H1 (cell line): Measurements from ENCODE around the gene AFAP1L1. TPM values are rescaled to one million over a fixed set of nuclear protein-coding genes. Genes with fewer than 3 reads are reported as not detected.

Experiments used
- CTCF ChIA-PET: fragments of 300-600 bp; sonication (Branson Sonifier 250); formaldehyde crosslinking; loops from one replicate; lab custom pipeline; 2021; ENCODE audit not compliant: partially characterized antibody; lab: Charles Lee
- POLR2A ChIA-PET: fragments of 300-600 bp; sonication (Branson Sonifier 250); formaldehyde crosslinking; loops from one replicate; lab custom pipeline; 2021; ENCODE audit warnings: inconsistent platforms; ENCODE audit not compliant: partially characterized antibody; lab: Charles Lee
- DNase-seq, 2 experiments: peaks; one replicate each; pipeline versions ENCODE4 v3.0.0 to v3.0.0-alpha.2; 2010 to 2022; ENCODE audit warnings: low spot score in 2 of 2, low read depth in 1 of 2, mixed read lengths in 1 of 2
- FAIRE-seq: peaks from 2 replicates; lab custom pipeline; 2011; peaks lifted over from hg19 to GRCh38; lab: Jason Lieb, UNC
- H2AFZ ChIP-seq: 2 replicates; pipeline ENCODE4 v1.8.1; 2012; ENCODE audit warnings: low read length, inconsistent platforms
- H2AK5ac ChIP-seq: 2 replicates; pipeline ENCODE4 v1.6.1; 2013; ENCODE audit warnings: low read depth, low read length
- H2BK120ac ChIP-seq: replicated peaks from 2 replicates; pipeline ENCODE3; 2013; ENCODE audit warnings: low read depth, low read length, inconsistent platforms
- H2BK12ac ChIP-seq: 2 replicates; pipeline ENCODE4 v1.6.1; 2013; ENCODE audit warnings: low read depth, low read length
- H2BK15ac ChIP-seq: 2 replicates; pipeline ENCODE4 v1.6.1; 2013; ENCODE audit warnings: low read length
- H2BK20ac ChIP-seq: 2 replicates; pipeline ENCODE4 v1.6.1; 2013; ENCODE audit warnings: low read length
- H2BK5ac ChIP-seq: 2 replicates; pipeline ENCODE4 v1.6.1; 2013; ENCODE audit warnings: low read depth, low read length
- H3K14ac ChIP-seq: 2 replicates; pipeline ENCODE4 v1.6.1; 2013; ENCODE audit warnings: inconsistent platforms; ENCODE audit not compliant: insufficient read length
- H3K18ac ChIP-seq: 2 replicates; pipeline ENCODE4 v1.6.1; 2013; ENCODE audit warnings: low read length; ENCODE audit errors: extremely low read depth
- H3K23ac ChIP-seq: 2 replicates; pipeline ENCODE4 v1.6.1; 2013; ENCODE audit warnings: inconsistent platforms; ENCODE audit not compliant: insufficient read length
- H3K23me2 ChIP-seq: 2 replicates; pipeline ENCODE4 v1.6.1; 2013; ENCODE audit warnings: low read depth, low read length
- H3K27ac ChIP-seq: 2 replicates; pipeline ENCODE4 v1.6.1; 2011; ENCODE audit warnings: low read depth, low read length, inconsistent platforms
- H3K27me3 ChIP-seq, 4 experiments: replicated peaks in 1 of 4; 1 replicate in 1 of 4; 2 replicates in 3 of 4; pipeline versions ENCODE4 v1.6.1 to v1.8.1; 2011 to 2013; ENCODE audit warnings: low read length in 3 of 4, mild to moderate bottlenecking in 3 of 4, inconsistent platforms in 2 of 4, mixed read lengths in 2 of 4, moderate library complexity in 1 of 4; ENCODE audit not compliant: control insufficient read depth in 3 of 4, insufficient read depth in 3 of 4; ENCODE audit errors: extremely low read depth in 1 of 4
- H3K36me3 ChIP-seq, 4 experiments: 2 replicates each; pipeline versions ENCODE4 v1.6.1 to v1.8.1; 2011 to 2013; ENCODE audit warnings: mild to moderate bottlenecking in 4 of 4, low read length in 3 of 4, moderate library complexity in 2 of 4, control low read depth in 1 of 4, inconsistent platforms in 1 of 4; ENCODE audit not compliant: insufficient read depth in 4 of 4, control insufficient read depth in 2 of 4
- H3K4ac ChIP-seq: replicated peaks from 2 replicates; pipeline ENCODE3; 2013; ENCODE audit warnings: low read length, low read depth, mixed read lengths, inconsistent platforms; ENCODE audit not compliant: insufficient read length
- H3K4me1 ChIP-seq, 4 experiments: replicated peaks in 1 of 4; 1 replicate in 1 of 4; 2 replicates in 3 of 4; pipeline versions ENCODE4 v1.6.1 to v1.8.1; 2011 to 2013; ENCODE audit warnings: low read length in 3 of 4, inconsistent platforms in 2 of 4, mixed read lengths in 1 of 4; ENCODE audit not compliant: insufficient read depth in 4 of 4, control insufficient read depth in 3 of 4
- H3K4me2 ChIP-seq, 2 experiments: 2 replicates each; pipeline versions ENCODE4 v1.6.1 to v1.8.1; 2011 to 2013; ENCODE audit warnings: low read depth in 2 of 2, low read length in 2 of 2, control low read depth in 1 of 2, inconsistent platforms in 1 of 2, mild to moderate bottlenecking in 1 of 2; ENCODE audit not compliant: insufficient read depth in 1 of 2
- H3K4me3 ChIP-seq, 4 experiments: fragments of 200-600, 300-600 bp in 1 of 4; sonication (generic), shearing (Covaris generic), sonication (Bioruptor Twin) in 1 of 4; 2 replicates each; pipeline versions ENCODE4 v1.5.1 to v1.8.1; 2011 to 2016; ENCODE audit warnings: low read length in 4 of 4, low read depth in 3 of 4, control low read depth in 2 of 4, inconsistent platforms in 2 of 4, mild to moderate bottlenecking in 2 of 4, mixed read lengths in 1 of 4, moderate library complexity in 1 of 4; ENCODE audit not compliant: insufficient read depth in 2 of 4; ENCODE audit errors: extremely low read depth in 1 of 4
- H3K56ac ChIP-seq: replicated peaks from 2 replicates; pipeline ENCODE3; 2013; ENCODE audit warnings: low read depth, mild to moderate bottlenecking, mixed read lengths, low read length, inconsistent platforms; ENCODE audit not compliant: insufficient read length
- H3K79me1 ChIP-seq: 2 replicates; pipeline ENCODE4 v1.6.1; 2013; ENCODE audit warnings: low read depth, low read length, control low read depth
- H3K79me2 ChIP-seq, 2 experiments: 2 replicates each; pipeline versions ENCODE4 v1.6.1 to v1.8.1; 2012 to 2013; ENCODE audit warnings: low read length in 2 of 2, mild to moderate bottlenecking in 2 of 2, inconsistent platforms in 1 of 2; ENCODE audit not compliant: insufficient read depth in 2 of 2, control insufficient read depth in 1 of 2
- H3K9ac ChIP-seq, 4 experiments: replicated peaks in 1 of 4; 1 replicate in 1 of 4; 2 replicates in 3 of 4; pipeline versions ENCODE4 v1.6.1 to v1.8.1; 2011 to 2013; ENCODE audit warnings: low read depth in 3 of 4, low read length in 3 of 4, control low read depth in 2 of 4, mild to moderate bottlenecking in 2 of 4, moderate library complexity in 2 of 4, inconsistent platforms in 1 of 4; ENCODE audit errors: extremely low read depth in 1 of 4
- H3K9me3 ChIP-seq, 2 experiments: 2 replicates each; pipeline versions ENCODE4 v1.6.1 to v1.8.1; 2012 to 2013; ENCODE audit warnings: mild to moderate bottlenecking in 2 of 2, moderate library complexity in 2 of 2, control low read depth in 1 of 2, inconsistent platforms in 1 of 2, low read depth in 1 of 2, low read length in 1 of 2, mixed read lengths in 1 of 2; ENCODE audit not compliant: insufficient read depth in 2 of 2
- H4K20me1 ChIP-seq, 2 experiments: replicated peaks in 1 of 2; 2 replicates each; pipeline versions ENCODE3 to v1.8.1; 2011 to 2013; ENCODE audit warnings: inconsistent platforms in 2 of 2, low read length in 2 of 2, mild to moderate bottlenecking in 1 of 2; ENCODE audit not compliant: insufficient read depth in 2 of 2, control insufficient read depth in 1 of 2
- H4K5ac ChIP-seq: 2 replicates; pipeline ENCODE4 v1.6.1; 2013; ENCODE audit warnings: low read length, low read depth, mixed read lengths, inconsistent platforms; ENCODE audit not compliant: insufficient read length
- H4K8ac ChIP-seq: 2 replicates; pipeline ENCODE4 v1.8.0; 2013; ENCODE audit warnings: mild to moderate bottlenecking, moderate library complexity, low read length, inconsistent platforms; ENCODE audit not compliant: insufficient read depth; ENCODE audit errors: extremely low read depth
- H4K91ac ChIP-seq: replicated peaks from 2 replicates; pipeline ENCODE3; 2013; ENCODE audit warnings: low read length, mixed read lengths, inconsistent platforms; ENCODE audit not compliant: insufficient read length
- FOSL1 ChIP-seq: IDR thresholded peaks from 2 replicates; pipeline ENCODE4 v1.6.1; 2011; ENCODE audit warnings: mild to moderate bottlenecking, low read depth, low read length, moderate library complexity; ENCODE audit not compliant: insufficient read depth
- GTF2F1 ChIP-seq: IDR thresholded peaks from 2 replicates; pipeline ENCODE4 v1.6.1; 2012; ENCODE audit warnings: low read depth, low read length, improper control_type of control experiment, borderline replicate concordance
- HDAC2 ChIP-seq, 2 experiments: fragments of 300-600 bp in 1 of 2; sonication (generic) in 1 of 2; IDR thresholded peaks; 2 replicates each; pipeline ENCODE4 v1.6.1; 2011 to 2012; ENCODE audit warnings: low read depth in 2 of 2, low read length in 2 of 2, mild to moderate bottlenecking in 2 of 2, moderate library complexity in 2 of 2, borderline replicate concordance in 1 of 2, inconsistent platforms in 1 of 2
- MAFK ChIP-seq: IDR thresholded peaks from 2 replicates; pipeline ENCODE4 v1.6.1; 2012; ENCODE audit warnings: low read depth, mild to moderate bottlenecking, improper control_type of control experiment, low read length
- NANOG ChIP-seq: IDR thresholded peaks from 2 replicates; pipeline ENCODE4 v1.6.1; 2011; ENCODE audit warnings: low read length, low read depth, mild to moderate bottlenecking, inconsistent platforms; ENCODE audit not compliant: insufficient read depth, poor library complexity, severe bottlenecking
- POLR2AphosphoS5 ChIP-seq: IDR thresholded peaks from 2 replicates; pipeline ENCODE4 v1.6.1; 2011; ENCODE audit warnings: low read depth, low read length
- RAD21 ChIP-seq, 2 experiments: IDR thresholded peaks in 1 of 2; conservative IDR thresholded peaks in 1 of 2; 2 replicates each; pipeline ENCODE4 v1.6.1; 2011; ENCODE audit warnings: low read depth in 2 of 2, low read length in 2 of 2, improper control_type of control experiment in 1 of 2, inconsistent platforms in 1 of 2, mild to moderate bottlenecking in 1 of 2, moderate library complexity in 1 of 2
- RFX5 ChIP-seq: IDR thresholded peaks from 2 replicates; pipeline ENCODE4 v1.6.1; 2011; ENCODE audit warnings: low read depth, low read length, improper control_type of control experiment, borderline replicate concordance
- TCF12 ChIP-seq: IDR thresholded peaks from 2 replicates; pipeline ENCODE4 v1.6.1; 2011; ENCODE audit warnings: low read depth, mild to moderate bottlenecking, low read length
- ZNF274 ChIP-seq: IDR thresholded peaks from 2 replicates; pipeline ENCODE4 v1.7.0; 2012; ENCODE audit warnings: low read length, borderline replicate concordance; ENCODE audit errors: extremely low read depth
- WGBS, 2 experiments: shearing (Covaris generic) in 1 of 2; methylation state at CpG; one replicate each; pipeline versions ENCODE4 v1.1.6 to v1.1.7; 2013 to 2015; ENCODE audit warnings: low lambda C conversion rate in 2 of 2, mixed read lengths in 2 of 2, inconsistent platforms in 1 of 2, low coverage in 1 of 2, missing lambda C conversion rate in 1 of 2; ENCODE audit not compliant: insufficient replicate concordance in 2 of 2, insufficient coverage in 1 of 2, insufficient read length in 1 of 2; ENCODE audit errors: extremely low coverage in 1 of 2, missing lambda C conversion rate in 1 of 2; 5-methylcytosine and 5-hydroxymethylcytosine counted together
- polyA plus RNA-seq, 7 experiments: library from polyadenylated mRNA; depleted of rRNA in 3 of 7; stranded (reverse) in 5 of 7; unstranded in 2 of 7; fragments of >200 nt in 5 of 7; fragments of 200-250 nt in 2 of 7; gene quantifications; 1 replicate in 5 of 7; 2 replicates in 1 of 7; 4 replicates in 1 of 7; pipeline versions ENCODE4 v1.2.1 to v1.2.3, GENCODE V29; 2011 to 2013; ENCODE audit warnings: missing spikeins in 2 of 7, mixed read lengths in 2 of 7
- total RNA-seq: library from RNA; stranded (reverse); fragmentation: NEBNext Ultra II Directional; extraction: Animal tissue kit (Norgen Biotek cat#: 25700); gene quantifications from 2 replicates; pipeline ENCODE4 v1.2.1, GENCODE V29; 2021

AFAP1L1 gene
- total and polyA plus RNA-seq, 2 of the 8 experiments (the other 6 are each of a cell fraction or from before 2014, with no cell fraction given), result 0.79 to 4.7 TPM

DNA sequence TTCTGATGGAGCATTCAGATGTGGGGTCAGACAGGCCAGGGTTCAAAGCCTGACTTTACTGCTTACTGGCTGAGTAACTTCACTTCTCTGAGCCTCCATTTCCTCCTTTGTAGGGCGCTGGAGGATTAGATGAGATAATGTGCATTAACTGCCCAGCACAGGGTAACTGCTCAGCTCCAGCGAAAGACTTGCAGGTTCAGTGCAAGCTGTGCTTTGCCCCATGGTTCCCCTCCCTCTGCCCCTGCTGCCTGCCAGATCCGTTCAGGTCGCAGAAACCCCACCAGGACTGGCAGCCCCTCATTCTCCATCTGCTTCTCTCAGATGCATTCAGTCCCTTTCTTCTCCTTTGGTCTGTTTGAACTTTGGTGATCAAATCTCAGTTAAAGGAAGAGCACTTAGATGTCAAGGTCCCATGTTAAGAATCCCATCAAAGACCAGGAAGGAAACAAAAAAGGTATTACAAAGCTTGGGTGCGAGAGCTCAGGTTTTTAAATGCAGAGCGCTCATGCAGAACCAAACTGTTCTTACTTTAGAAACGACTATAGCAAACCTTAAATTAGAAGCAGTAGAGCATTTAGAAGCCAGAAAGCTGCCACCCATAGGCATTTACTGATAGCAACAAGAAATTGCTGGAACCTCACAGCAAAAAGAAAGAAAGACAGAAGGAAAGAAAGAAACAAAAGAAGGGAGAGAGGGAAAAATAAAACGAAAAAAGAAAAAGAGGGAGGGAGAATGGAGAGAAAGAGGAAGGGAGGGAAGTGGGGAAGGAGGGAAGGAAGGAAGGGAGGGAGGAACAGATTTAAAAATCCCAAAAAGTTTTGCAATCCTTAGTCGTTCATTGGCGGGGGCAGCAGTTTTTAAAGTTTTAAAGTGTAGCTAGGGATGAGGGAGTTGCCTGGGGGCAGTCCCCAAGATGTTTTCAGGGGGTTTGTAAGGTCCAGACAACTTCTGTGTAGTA lies 23.5 kb downstream of the AFAP1L1 start:
- Histone ChIP-seq H3K79me1 (no peaks in the 10 kb centered on the region), H3K4me2 (no peak overlapping the region), H2AK5ac (no peak overlapping the region), H2BK20ac (no peak overlapping the region), H2BK12ac (no peak overlapping the region), H3K9ac (no peak overlapping the region), H4K8ac (no peak overlapping the region), H3K4me1 (peaks cover 0 to 6% (median 2%) of the 10 kb centered on the region in 4 experiments; a peak in 3 of 7 replicates), H4K91ac (no peak overlapping the region), H3K27ac (no peak overlapping the region), H3K4ac (no peak overlapping the region), H2BK5ac (no peak overlapping the region), H2BK120ac (no peak overlapping the region), H3K23ac (no peak overlapping the region), H2AFZ (0 out of 2 replicates have a peak overlapping the region, but pooled peaks have one; percentile 8), H2BK15ac (no peak overlapping the region), H3K14ac (no peak overlapping the region), H3K79me2 (no peaks in the 10 kb centered on the region), H3K9me3 (no peaks in the 10 kb centered on the region), H3K23me2 (no peaks in the 10 kb centered on the region), H3K36me3 (no peaks in the 10 kb centered on the region), H3K4me3 (no peak overlapping the region), H4K20me1 (no peaks in the 10 kb centered on the region), H4K5ac (no peak overlapping the region), H3K56ac (no peak overlapping the region), H3K27me3 (no peaks in the 10 kb centered on the region), H3K18ac (peak overlapping the region; percentile 38; the same call in 1 of the 2 replicates)
- 69 to 92% methylated on average over 1 to 10 of the region's 10 CpGs for WGBS, 2 experiments
- ChIA-PET CTCF (interaction anchor here (0.6 to 2.1 kb wide), 10 partner anchors 9 to 672 kb away, joined by 3 to 8 read pairs (median 3); no protein-coding TSS in a partner anchor), POLR2A (interaction anchor here (0.5 to 1.1 kb wide), 3 partner anchors 11 to 57 kb away, joined by 3 to 5 read pairs (median 4); partner anchors contain the start of gene GRPEL2)
- FAIRE-seq (no peak), DNase-seq (no peak)
- TF ChIP-seq GTF2F1 (no peak), ZNF274 (no peak), TCF12 (no peak), POLR2AphosphoS5 (no peak), MAFK (no peak), FOSL1 (no peak), NANOG (no peak), RFX5 (no peak), HDAC2 (IDR thresholded peaks at IDR 0.05; ENCODE audit: borderline replicate concordance in 1 of 2, low read depth in 2 of 2, low read length in 2 of 2) (no peak), RAD21 (IDR thresholded peaks at IDR 0.05 in 1 of 2, conservative IDR thresholded peaks at IDR 0.05 in 1 of 2; ENCODE audit: low read depth in 2 of 2, low read length in 2 of 2) (no peak)
